ENCODE results near the gene TEAD2.
A peak's percentile ranks its signal among the peaks of the same experiment; 100 is the strongest.

TEAD2 gene

GRCh38 chr19:49348305-49349189, 13.7 kb downstream of the TEAD2 start:
- DNase-seq (ENCODE audit: low spot score): no peak

- peak; percentile 25 for DNase-seq (ENCODE audit: low spot score)
Observed at GRCh38 chr19:49347835-49348234, 14.4 kb downstream of the TEAD2 start.

- no peak for DNase-seq (ENCODE audit: low spot score)
Observed at GRCh38 chr19:49347191-49347590, 15.0 kb downstream of the TEAD2 start.

- DNase-seq (ENCODE audit: low spot score): no peak
Observed at GRCh38 chr19:49344505-49345423, 17.5 kb downstream of the TEAD2 start.

- no peak for DNase-seq (ENCODE audit: low spot score)
Observed at GRCh38 chr19:49343123-49343522, 19.1 kb downstream of the TEAD2 start.

DNA sequence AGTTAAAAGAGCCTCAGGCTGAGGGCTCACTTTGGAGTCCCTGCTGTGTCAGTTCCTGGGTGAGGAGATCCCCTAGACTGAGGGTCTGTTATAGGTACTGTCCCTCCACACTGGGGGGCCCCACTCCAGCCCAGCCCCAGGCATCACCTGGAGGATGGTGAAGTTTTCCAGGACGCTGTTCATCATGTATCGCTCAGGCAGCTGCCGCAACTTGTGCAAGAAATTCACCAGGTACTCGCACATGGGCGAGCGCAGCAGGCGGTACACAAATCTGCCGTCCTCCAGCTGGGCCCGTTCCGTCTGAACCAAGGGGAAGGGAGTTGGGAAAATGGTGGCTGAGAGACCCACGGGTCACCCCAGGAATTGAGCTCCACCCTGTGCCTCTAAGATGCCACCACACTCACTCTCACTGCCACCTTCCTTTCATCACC, 19.9 kb downstream of the TEAD2 start:
- DNase-seq (ENCODE audit: low spot score): no peak

DNA sequence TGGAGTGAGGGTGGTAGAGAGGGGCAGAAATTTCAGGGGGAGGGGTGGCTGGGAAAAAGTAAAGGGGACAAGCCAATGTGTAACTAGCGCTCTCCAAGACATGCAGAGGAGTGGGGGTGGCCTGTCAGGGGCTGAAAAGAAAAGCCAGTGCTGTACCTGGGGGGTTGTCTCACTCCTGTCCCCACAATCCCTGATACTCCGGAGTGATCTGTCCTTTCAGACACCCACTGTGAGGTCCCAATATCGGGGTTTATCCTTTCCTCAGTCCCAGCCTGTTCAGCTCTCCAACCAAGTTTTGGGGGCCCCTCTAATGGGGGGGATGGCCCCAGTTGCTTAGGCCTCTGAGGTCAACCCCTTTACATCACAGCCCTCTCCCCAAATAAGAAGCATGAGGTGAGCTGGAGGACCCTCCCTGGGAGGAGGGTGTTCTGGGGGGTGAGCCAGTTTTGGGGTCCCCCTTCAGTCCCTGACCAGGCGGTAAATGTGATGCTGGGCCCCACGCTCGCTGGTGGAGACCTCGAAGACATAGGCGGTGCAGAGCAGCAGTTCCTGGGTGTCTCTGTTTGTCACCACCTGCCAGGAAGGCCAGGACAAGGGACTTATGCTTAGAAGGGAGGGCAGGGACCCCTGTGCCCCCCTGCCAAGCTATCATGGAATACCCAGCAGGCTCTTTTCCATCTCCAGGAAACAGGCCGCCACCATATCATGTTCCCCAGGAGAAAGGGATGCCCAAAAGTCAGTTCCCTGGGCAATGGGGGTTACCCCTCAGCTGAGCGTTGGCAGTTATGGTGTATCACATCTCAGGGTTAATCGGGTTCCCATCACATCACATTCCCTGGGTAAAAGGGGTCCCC, 21.1 kb downstream of the TEAD2 start:
- DNase-seq (ENCODE audit: low spot score): no peak

- no peak for DNase-seq (ENCODE audit: low spot score)
Observed at GRCh38 chr19:49340069-49340864, 21.9 kb downstream of the TEAD2 start.

- DNase-seq (ENCODE audit: low spot score): no peak
Observed at GRCh38 chr19:49339301-49340068, 22.7 kb downstream of the TEAD2 start.

GRCh38 chr19:49338691-49339300, 23.4 kb downstream of the TEAD2 start:
- DNase-seq (ENCODE audit: low spot score): no peak

- DNase-seq (ENCODE audit: low spot score): no peak
Observed at GRCh38 chr19:49338023-49338677, 24.1 kb downstream of the TEAD2 start.

DNA sequence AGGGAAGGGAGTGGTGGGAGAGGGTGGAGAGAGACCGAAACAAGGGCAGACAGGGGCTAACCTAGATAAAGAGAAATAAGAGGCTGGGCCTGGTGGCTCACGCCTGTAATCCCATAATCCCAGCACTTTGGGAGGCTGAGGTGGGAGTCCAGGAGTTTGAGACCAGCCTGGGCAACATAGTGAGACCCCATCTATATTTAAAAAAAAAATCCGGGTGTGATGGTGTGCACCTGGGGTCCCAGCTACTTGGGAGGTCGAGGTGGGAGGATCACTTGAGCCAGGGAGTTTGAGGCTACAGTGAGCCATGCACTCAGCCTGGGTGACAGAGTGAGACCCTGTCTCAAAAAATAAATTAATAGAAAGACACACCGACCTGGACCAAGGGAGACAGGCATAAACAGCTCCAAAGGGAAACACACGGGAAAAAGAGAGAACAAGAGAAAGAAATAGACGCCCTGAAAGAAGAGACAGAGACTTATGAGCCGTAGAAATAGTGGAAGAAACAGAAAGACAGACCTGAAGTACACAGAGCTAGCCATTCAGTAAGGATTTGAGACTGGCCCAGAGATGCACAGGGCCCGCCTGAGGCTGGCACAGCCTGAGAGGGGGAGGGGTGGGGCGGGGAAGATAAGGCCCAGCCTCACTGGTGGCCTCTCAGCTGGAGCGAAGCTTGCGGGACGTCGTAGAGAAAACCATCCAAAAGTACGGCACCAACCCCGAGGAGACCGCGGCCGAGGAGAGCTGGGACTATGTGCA, 24.8 kb downstream of the TEAD2 start:
- no peak for DNase-seq (ENCODE audit: low spot score)

- no peak for DNase-seq (ENCODE audit: low spot score)
Observed at GRCh38 chr19:49336482-49337266, 25.5 kb downstream of the TEAD2 start.

DNA sequence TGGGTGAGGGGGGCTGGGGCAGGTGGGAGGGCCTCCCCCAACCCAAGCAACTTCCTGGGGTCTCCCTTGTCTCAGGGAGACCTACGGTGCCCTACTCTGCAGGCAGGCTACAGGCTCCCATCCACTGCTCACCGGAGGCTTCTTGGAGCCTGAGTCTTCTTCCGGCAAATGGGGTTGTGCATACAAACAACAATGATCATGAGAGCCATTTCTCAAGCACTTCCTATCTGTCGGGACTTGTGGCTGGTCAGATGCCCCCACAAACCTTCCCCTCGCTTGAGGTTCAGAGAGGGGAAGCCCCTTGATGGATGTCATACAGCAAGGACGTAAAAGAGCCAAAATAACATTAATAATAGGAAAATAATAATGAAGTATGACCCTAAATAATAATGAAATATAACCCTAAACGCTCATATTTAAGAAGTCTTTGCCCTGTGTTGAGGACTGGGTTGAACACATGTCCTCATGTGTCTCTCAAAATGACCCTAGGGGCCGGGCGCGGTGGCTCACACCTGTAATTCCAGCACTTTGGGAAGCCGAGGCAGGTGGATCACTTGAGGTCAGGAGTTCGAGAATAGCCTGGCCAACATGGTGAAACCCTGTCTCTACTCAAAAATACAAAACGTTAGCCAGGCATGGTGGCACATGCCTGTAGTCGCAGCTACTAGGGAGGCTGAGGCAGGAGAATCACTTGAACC, 26.3 kb downstream of the TEAD2 start:
- peak; percentile 43 for DNase-seq (ENCODE audit: low spot score)

DNA sequence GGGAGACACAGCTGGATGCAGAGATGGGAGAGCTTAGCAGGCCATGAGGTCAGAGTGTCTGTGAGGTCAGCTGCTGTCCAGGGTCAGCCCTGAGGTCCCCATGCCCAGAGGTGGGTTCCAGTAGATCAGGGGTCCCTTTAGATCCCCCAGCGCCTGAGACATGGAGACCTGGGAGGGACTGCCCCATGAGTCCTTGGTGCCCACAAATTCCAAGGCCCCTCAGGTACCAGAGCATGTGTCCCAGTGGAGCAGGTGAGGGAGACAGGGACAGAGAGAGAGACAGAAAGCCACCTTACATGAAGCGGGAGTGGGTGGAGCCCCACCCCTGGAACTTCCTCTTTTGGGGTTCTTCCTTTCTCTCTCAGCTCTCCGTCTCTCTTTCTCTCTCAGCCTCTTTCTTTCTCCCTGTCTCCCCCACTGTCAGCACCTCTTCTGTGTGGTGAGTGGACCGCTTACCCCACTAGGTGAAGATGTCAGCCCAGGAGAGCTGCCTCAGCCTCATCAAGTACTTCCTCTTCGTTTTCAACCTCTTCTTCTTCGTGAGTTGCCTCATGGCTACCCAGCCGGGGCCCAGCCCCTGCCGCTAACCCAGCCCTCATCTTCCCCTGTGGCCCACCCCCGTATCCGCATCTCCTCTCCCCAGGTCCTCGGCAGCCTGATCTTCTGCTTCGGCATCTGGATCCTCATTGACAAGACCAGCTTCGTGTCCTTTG, 27.0 kb downstream of the TEAD2 start, which contains the start of gene CD37:
Gene CD37, plus strand, starts transcription at position 336 of the 713 bp plus-strand sequence. Its CDS starts 135 bp downstream, at position 471.
- peak; percentile 45 for DNase-seq (ENCODE audit: low spot score)

DNA sequence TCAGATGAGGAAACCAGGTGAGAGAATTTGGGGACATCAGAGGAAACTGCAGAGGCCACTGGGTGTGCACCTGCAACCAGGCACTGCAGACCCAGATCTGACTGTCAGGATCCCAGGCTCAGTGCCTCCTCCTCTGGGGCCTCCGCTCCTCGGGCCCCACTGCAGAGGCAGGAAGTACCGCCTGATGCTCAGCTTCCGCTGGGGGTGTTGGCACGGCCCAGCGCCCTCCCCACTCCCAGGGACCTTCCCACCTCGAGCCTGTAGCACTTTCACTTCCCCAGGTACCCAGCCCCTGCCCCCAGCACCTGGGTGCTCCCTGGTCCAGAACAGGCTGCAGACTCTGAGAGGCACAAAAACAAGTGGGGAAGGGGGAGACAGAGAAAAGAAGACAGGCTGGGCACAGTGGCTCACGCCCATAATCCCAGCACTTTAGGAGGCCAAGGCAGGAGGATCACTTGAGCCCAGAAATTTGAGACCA, 28.4 kb downstream of the TEAD2 start:
- DNase-seq (ENCODE audit: low spot score): peak; percentile 70
